ENCODE measurements around the gene ASIC4. TPM values are rescaled to one million over a fixed set of nuclear protein-coding genes. Genes with fewer than 3 reads are reported as not detected.

ASIC4 gene
- polyA plus RNA-seq, 1 experiment, result not detected

DNA sequence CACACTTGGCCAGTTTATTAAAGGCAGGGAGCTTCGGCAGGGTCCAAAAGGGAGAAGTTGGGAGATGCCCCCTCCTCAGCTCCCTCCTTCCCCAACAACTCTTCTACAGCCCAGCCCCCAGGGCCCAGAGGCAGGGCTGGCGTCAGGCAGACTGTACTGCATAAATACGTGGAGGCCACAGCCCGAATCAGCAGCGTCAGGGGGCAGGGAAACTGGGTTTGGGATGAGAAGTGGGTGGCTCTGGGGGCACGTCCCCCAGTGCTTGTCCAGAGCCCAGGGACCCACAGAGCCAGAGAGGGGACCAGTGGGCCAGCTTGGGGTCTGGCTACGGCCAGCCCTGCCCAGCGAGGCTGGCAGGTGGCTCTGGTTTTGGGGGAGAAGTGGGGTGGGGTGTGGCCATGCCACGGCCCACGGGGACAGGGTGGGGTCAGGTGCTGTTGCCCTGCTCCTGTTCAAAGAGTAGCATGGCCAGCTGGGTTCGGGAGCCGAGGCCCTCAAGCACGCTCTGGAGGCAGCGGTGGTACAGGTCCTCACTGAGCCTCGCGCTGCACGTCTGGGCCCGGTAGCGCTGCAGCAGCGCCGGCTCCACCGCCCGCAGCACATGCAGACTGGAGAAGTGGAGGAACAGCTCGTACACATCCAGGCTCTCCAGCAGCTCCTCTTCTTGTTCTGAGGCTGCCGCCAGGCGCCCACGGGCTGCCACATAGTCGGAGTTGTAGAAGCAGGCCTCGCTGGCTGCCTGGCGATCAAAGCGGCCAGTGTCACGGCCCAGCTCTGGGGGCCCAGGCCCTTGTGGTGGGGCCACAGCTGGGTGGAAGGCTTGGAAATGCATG, 24.9 kb downstream of the ASIC4 start:
- Histone ChIP-seq H3K9me3 (ENCODE audit: control insufficient read depth, insufficient read depth, low read length) (no peaks in the 10 kb centered on the region; the same call in 1 of the 2 replicates), H3K27me3 (ENCODE audit: control insufficient read depth, insufficient read depth, low read length) (no peaks in the 10 kb centered on the region), H3K27ac (ENCODE audit: low read depth, low read length) (no peak overlapping the region), H3K4me3 (ENCODE audit: low read depth, low read length) (no peak overlapping the region)
- TF ChIP-seq, protein P1, sequence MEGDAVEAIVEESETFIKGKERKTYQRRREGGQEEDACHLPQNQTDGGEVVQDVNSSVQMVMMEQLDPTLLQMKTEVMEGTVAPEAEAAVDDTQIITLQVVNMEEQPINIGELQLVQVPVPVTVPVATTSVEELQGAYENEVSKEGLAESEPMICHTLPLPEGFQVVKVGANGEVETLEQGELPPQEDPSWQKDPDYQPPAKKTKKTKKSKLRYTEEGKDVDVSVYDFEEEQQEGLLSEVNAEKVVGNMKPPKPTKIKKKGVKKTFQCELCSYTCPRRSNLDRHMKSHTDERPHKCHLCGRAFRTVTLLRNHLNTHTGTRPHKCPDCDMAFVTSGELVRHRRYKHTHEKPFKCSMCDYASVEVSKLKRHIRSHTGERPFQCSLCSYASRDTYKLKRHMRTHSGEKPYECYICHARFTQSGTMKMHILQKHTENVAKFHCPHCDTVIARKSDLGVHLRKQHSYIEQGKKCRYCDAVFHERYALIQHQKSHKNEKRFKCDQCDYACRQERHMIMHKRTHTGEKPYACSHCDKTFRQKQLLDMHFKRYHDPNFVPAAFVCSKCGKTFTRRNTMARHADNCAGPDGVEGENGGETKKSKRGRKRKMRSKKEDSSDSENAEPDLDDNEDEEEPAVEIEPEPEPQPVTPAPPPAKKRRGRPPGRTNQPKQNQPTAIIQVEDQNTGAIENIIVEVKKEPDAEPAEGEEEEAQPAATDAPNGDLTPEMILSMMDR (IDR thresholded peaks at IDR 0.05; ENCODE audit: low read depth, low read length), result no peak
- POLR2A ChIA-PET, result no interaction called here
- CTCF ChIA-PET, result interaction anchor here (0.5 to 3.2 kb wide), 5 partner anchors 9 to 151 kb away, joined by 3 to 43 read pairs (median 4); no protein-coding TSS in a partner anchor
- no peak for DNase-seq (ENCODE audit: low read depth, low spot score)

DNA sequence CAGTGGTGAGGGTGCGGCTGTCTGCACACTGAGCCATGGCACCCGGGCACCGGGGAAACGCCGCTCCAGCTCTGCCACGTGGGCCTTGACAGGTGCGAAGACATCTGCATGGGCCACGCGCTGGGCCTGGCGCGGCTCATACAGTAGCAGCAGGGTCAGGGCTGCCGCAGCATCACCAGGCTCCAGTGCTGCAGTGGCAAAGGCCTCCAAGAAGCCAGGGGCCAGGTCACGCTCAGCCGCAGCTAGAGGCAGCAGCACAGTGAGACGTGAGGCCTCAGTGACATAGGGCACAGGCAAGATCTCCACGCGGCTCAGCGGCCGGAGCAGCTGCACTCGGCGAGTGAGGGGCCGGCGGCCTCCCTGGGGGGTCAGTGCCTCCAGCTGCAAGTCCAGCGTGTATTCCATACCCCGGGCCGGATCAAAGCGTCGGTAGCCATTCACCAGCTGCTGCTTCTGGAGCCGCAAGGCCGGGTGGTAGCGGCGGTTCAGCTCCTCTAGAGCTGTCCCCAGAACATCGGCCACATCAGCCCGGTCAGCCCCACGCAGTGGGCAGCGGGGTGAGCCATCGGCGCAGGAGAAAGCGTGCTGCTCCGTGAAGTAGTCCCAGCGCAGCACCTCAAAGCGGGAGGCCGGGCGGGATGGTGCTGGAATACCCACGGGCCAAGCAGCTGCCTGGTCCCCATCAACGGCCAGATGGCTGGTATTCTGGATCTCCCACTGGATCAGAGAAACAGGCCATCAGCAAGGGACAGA, 25.8 kb downstream of the ASIC4 start:
- Histone ChIP-seq H3K9me3 (ENCODE audit: control insufficient read depth, insufficient read depth, low read length) (no peaks in the 10 kb centered on the region), H3K4me3 (ENCODE audit: low read depth, low read length) (no peak overlapping the region), H3K27me3 (ENCODE audit: control insufficient read depth, insufficient read depth, low read length) (no peaks in the 10 kb centered on the region), H3K27ac (ENCODE audit: low read depth, low read length) (no peak overlapping the region)
- no peak for DNase-seq (ENCODE audit: low read depth, low spot score)
- TF ChIP-seq, protein P1 (IDR thresholded peaks at IDR 0.05; ENCODE audit: low read depth, low read length), result no peak
- CTCF ChIA-PET, result interaction anchor here (1.3 to 3.2 kb wide), 4 partner anchors 10 to 149 kb away, joined by 12 to 43 read pairs (median 26); no protein-coding TSS in a partner anchor
- POLR2A ChIA-PET, result interaction anchor here (0.5 kb wide), 1 partner anchor 20 kb away, joined by 3 read pairs; no protein-coding TSS in a partner anchor

DNA sequence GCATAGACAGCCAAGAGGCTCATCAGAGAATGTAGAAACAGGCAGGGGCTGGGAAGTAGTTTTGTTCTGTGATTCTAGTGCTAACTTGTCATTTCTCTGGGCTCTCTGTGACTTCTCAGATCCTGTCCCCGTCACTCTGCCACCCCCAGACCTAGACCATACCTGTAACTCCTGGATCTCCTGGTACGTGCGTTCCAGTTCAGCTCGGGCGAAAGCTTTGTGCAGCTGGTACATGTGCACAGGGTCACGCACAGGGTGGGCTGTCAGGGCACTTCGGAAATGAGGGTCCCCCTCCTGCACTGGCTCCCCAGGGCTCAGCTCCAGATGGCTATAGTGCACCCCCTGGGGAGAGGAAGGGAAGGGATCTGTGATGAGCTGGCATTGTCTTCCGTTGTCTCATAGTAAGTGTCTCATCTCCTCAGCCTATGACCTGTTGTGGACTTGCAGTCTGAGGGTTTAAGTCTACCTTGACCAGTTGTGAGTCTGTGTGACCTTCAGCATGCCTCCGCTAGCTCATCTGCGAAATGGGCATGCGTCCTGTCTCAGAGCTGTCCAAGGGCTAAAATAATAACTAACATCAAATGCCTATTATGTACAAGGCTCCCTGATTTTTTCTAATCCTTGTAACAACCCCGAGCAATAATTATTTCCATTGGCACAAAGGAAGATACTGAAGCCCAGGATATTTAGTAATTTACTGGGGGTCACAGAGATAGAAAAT, 26.7 kb downstream of the ASIC4 start:
- CTCF ChIA-PET, result interaction anchor here (0.6 to 3.2 kb wide), 30 partner anchors 11 to 1157 kb away, joined by 3 to 43 read pairs (median 4); partner anchors contain the start of genes ASIC4, OBSL1 and STK11IP
- DNase-seq (ENCODE audit: low read depth, low spot score), result no peak
- H3K4me3 ChIP-seq (ENCODE audit: low read depth, low read length), result no peak overlapping the region
- no peaks in the 10 kb centered on the region for H3K27me3 ChIP-seq (ENCODE audit: control insufficient read depth, insufficient read depth, low read length)
- TF ChIP-seq, protein P1 (IDR thresholded peaks at IDR 0.05; ENCODE audit: low read depth, low read length), result no peak
- H3K27ac ChIP-seq (ENCODE audit: low read depth, low read length), result no peak overlapping the region
- POLR2A ChIA-PET, result interaction anchor here (0.5 kb wide), 1 partner anchor 21 kb away, joined by 3 read pairs; no protein-coding TSS in a partner anchor
- no peaks in the 10 kb centered on the region for H3K9me3 ChIP-seq (ENCODE audit: control insufficient read depth, insufficient read depth, low read length)

GRCh38 chr2:219541611-219542180, 27.4 kb downstream of the ASIC4 start:
- H3K27ac ChIP-seq (ENCODE audit: low read depth, low read length), result no peak overlapping the region
- TF ChIP-seq, protein P1 (IDR thresholded peaks at IDR 0.05; ENCODE audit: low read depth, low read length), result peak; percentile 83
- H3K27me3 ChIP-seq (ENCODE audit: control insufficient read depth, insufficient read depth, low read length), result no peaks in the 10 kb centered on the region
- H3K9me3 ChIP-seq (ENCODE audit: control insufficient read depth, insufficient read depth, low read length), result no peaks in the 10 kb centered on the region
- peak overlapping the region; percentile 23; the same call in 1 of the 2 replicates for H3K4me3 ChIP-seq (ENCODE audit: low read depth, low read length)
- ChIA-PET CTCF (interaction anchor here (0.5 to 4.4 kb wide), 35 partner anchors 11 to 1157 kb away, joined by 3 to 43 read pairs (median 4); partner anchors contain the start of genes ASIC4, OBSL1 and STK11IP), POLR2A (no interaction called here)
- DNase-seq (ENCODE audit: low read depth, low spot score), result no peak

Measured in AG04450 (cell line).